OCI-LY7 (cell line): ENCODE data around the gene CHM.

ENCODE experiments used
- CTCF ChIP-seq: fragments of 200-600 bp; sonication (generic); conservative IDR thresholded peaks from 2 replicates; pipeline ENCODE4 v1.5.1; 2014; ENCODE audit warnings: mild to moderate bottlenecking, antibody characterized with exemption, low read length, moderate library complexity, mixed read lengths
- EZH2phosphoT487 ChIP-seq: fragments of 200-600 bp; sonication (generic); IDR thresholded peaks from 2 replicates; pipeline ENCODE4 v1.6.1; 2018; ENCODE audit warnings: low read depth, borderline replicate concordance, mild to moderate bottlenecking, mixed run types, antibody characterized with exemption, low read length, moderate library complexity, mixed read lengths

- TF ChIP-seq CTCF (no peak), EZH2phosphoT487 (no peak)
These were observed 91.8 kb downstream of the CHM start for GRCh38 chrX:85955510-85955909.
